GM18526 (cell line): ENCODE data around the gene BICRA.

Source experiments
- POLR2A ChIP-seq: IDR thresholded peaks from 3 replicates; pipeline ENCODE4 v1.6.1; 2011; ENCODE audit not compliant: insufficient read length; ENCODE audit errors: extremely low read depth

The BICRA gene

GRCh38 chr19:47670736-47671135, 61.8 kb downstream of the BICRA start:
- no peak for TF ChIP-seq POLR2A

DNA sequence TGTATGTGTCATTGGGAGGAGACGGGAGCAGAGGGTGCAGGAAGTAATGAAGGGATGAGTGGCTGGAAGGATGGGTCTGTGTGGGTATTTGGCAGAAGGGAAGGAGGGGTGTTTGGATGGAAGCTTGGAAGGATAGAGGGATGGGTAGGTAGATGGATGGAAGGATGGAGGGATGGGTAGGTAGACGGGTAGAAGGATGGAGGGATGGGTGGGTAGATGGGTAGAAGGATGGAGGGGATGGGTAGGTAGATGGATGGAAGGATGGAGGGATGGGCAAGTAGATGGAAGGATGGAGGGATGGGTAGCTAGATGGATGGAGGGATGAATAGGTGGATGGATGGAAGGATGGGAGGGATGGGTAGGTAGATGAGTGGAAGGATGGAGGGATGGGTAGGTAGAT, 62.6 kb downstream of the BICRA start:
- no peak for TF ChIP-seq POLR2A

- TF ChIP-seq POLR2A, result no peak
Observed at GRCh38 chr19:47673426-47673825, 64.5 kb downstream of the BICRA start.

- TF ChIP-seq POLR2A, result no peak
Observed at GRCh38 chr19:47674548-47674947, 65.6 kb downstream of the BICRA start.

GRCh38 chr19:47675271-47675670, 66.3 kb downstream of the BICRA start:
- no peak for TF ChIP-seq POLR2A

DNA sequence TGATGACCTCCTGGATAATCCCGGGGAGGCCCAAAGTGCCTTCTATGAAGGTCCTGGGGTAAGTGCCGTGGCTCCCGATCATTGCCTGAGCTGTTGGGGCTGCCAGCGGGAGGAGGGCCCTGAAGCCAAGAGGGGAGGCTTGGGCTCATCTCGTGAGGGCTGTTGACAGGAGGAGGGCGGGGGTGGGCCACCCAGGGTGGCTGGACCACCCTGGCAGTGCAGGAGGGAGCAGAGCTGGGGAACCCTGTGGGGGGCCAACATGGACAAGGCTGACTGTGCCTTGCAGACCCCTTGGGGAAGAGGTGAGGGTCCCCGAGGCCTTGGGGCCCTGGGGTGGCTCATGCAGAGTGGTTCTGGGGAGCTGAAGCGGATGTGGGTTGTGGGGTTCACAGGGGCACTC, 66.9 kb downstream of the BICRA start:
- TF ChIP-seq POLR2A, result no peak

DNA sequence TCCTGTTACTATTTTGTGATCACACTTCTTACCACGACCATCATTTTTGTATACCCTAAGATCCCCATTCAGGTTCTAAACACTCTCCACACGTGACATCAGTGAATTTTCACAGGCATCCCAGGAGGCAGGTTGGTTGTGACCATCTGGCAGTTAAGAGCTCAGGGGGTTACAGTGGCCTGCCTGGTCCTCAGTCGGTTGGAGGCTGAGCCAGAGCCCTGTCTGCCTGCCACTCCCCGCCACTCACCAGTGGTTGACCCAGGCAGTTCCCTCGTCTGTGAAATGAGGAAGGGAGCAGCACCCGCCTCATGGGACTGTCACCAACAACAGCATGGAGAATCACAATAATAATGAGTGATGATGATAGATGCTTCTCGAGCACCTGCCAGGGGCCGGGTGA, 67.9 kb downstream of the BICRA start:
- no peak for TF ChIP-seq POLR2A

- TF ChIP-seq POLR2A, result no peak
Observed at GRCh38 chr19:47679251-47679900, 70.4 kb downstream of the BICRA start.

DNA sequence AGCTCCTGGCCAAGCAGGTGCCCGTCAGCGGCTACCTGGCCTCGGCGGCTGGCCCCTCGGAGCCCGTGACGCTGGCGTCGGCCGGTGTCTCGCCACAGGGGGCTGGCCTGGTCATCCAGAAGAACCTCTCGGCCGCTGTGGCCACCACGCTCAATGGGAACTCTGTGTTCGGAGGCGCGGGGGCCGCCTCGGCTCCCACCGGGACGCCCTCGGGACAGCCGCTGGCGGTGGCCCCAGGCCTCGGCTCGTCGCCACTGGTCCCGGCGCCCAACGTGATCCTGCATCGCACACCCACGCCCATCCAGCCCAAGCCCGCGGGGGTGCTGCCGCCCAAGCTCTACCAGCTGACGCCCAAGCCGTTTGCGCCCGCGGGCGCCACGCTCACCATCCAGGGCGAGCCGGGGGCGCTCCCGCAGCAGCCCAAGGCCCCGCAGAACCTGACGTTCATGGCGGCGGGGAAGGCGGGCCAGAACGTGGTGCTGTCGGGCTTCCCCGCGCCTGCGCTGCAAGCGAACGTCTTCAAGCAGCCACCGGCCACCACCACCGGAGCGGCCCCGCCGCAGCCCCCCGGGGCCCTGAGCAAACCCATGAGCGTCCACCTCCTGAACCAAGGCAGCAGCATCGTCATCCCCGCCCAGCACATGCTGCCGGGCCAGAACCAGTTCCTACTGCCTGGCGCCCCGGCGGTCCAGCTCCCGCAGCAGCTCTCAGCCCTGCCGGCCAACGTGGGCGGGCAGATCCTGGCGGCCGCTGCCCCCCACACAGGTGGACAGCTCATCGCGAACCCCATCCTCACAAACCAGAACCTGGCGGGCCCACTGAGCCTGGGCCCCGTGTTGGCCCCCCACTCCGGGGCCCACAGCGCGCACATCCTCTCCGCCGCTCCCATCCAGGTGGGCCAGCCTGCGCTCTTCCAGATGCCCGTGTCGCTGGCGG, 71.3 kb downstream of the BICRA start:
- TF ChIP-seq POLR2A, result no peak

GRCh38 chr19:47680858-47681332, 72.0 kb downstream of the BICRA start:
- no peak for TF ChIP-seq POLR2A

GRCh38 chr19:47681388-47681787, 72.5 kb downstream of the BICRA start:
- no peak for TF ChIP-seq POLR2A

- TF ChIP-seq POLR2A, result no peak
Observed at GRCh38 chr19:47681936-47682335, 73.0 kb downstream of the BICRA start.

- TF ChIP-seq POLR2A, result no peak
Observed at GRCh38 chr19:47682939-47683338, 74.0 kb downstream of the BICRA start.

DNA sequence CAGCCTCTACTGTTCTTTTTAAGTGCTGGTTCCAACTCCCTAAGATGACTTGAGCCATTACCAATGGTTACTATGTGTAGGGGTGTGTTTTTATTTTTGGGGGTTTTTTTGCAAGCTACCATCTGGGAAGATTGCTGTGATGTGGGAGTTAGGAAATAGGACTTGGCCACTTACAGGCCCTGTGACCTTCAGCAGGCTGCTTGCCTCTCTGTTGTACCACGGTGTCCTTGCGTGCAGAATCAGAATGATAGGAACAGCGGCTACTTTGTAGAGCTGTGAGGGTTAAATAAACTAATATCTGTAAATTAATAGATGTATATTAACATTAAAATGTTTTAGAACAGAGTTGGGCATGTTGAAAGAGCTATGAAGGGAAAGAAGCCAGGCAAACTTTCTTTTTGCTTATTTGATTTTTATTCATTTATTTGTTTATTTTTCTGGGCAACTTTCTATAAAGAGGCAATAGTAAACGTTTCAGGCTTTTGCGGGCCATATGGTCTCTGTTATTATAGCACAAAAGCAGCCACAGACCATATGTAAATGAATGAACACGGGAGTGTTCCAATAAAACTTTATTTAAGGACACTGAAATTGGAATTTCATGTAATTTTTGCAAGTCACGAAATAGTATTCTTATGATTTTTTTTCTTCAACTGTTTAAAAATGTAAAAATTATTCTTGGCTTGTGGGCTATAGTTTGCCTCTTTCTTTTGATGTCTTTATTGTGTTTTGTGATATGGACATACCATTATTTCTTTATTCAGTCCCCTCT, 77.9 kb downstream of the BICRA start:
- no peak for TF ChIP-seq POLR2A

GRCh38 chr19:47687906-47688305, 79.0 kb downstream of the BICRA start:
- TF ChIP-seq POLR2A, result no peak
